Measurements from ENCODE around the gene ITIH5. TPM values are rescaled to one million over a fixed set of nuclear protein-coding genes. Genes with fewer than 3 reads are reported as not detected.

The ITIH5 gene
- total RNA-seq, 1 donor from 2014 or later = 2.3 TPM

DNA sequence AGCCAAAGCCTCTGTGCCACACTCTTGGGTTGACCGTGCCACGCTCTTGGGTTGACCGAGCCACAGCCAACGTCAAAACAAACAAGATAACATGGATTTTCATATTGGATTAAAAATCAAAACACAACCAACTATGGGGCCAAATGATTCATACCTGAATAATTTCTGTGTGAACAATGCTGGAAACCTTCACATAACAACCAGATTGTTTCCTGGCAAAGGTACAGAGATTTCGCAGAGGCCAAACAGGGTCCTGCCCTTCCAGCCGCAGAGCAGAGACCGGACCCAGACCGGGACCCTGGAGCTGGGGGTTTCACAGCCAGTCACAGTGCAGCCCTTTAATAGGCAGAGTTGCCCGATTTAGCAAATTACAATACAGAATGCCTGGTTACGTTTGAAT lies 40.5 kb downstream of the ITIH5 start:
- no peak for ATAC-seq

GRCh38 chr10:7625836-7626235 lies 40.9 kb downstream of the ITIH5 start:
- no peak for ATAC-seq

DNA sequence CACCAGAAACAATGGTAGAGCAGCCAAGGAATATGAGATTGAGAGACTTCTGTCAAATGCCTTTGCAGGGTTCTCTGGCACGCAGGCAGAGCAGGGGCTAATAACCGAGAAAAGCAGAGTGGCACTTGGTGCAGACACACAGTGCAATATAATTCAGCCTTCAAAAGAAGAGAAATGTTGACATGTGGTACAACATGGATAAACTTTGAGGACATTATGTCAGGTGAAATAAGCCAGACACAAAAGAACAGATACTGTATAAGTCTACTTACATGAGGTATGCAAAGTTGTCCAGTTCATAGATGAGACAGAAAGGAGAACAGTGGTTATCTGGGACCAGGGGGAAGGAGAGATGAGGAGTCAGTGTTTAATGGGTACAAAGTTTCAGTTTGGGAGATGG lies 41.8 kb downstream of the ITIH5 start:
- ATAC-seq = no peak

DNA sequence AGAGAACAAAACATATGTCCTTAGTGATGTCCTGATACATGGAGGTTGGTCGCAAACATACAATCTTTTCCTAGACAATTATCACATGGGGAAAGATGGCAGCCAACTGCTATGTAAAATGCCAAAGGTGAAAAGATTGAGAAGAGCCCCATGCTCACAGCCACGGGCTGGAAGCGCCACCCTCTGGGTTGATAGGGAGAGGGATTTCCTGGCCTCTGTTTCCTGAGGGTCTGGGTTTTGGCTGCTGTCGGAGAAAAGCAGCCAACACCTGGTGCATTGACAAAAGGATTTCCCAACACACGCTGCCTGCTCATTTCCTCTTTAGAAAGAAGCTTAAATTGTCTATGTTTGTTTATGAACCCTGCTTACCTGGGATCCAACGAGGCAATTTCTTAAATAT lies 43.8 kb downstream of the ITIH5 start:
- no peak for ATAC-seq

DNA sequence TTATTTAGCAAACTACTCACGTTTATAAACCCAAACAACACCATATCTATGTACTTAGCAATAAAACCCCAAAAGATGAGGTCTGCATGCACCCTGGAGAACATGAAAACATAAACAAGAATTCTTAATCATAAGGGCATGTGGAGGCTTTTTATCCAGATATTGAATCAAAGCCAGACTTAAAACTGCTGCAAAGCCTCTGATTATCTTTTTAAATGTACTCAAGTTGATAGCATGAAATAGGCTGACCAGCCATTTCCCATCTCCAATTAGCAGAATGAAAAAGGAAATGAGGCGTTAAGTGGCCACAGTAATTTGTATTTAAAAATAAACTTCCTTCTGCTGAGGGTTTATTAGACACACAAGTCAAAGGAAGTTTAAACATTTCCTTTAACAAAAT lies 48.3 kb downstream of the ITIH5 start:
- no peak for ATAC-seq

GRCh38 chr10:7611909-7612308 lies 54.9 kb downstream of the ITIH5 start:
- no peak for ATAC-seq

DNA sequence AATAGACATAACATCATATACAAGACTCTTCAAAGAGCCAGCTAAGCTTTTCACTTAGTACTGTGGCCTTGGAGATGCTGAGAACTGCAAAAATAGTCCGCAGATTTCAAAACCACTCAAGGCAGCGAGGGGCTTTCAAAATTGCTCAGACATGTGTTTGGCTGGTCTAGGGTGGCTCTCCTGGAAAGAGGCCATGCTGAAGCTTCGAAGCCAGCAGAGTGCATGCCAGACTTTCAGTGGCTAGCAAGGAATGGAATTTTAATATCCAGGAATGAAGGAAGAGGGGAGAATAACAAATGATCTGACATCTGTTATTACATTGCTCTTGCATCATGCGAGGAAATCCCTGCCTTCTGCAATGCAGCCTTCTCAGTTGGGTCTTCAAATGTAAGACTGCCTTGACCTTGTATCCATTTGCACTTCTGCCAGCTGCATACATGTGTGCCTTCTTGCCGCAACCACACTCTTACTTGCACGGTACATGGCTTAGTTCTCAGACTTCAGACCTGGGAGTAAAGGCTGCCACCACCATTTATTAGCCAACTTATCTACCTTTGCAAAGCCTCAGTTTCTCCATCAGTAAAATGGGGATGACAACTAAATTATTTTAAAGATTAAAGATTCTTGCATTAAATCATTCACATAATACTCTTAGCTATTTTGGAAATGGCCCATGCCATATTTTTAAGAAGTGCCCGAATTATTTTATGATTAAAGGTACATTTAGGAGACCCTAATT lies 55.9 kb downstream of the ITIH5 start:
- ATAC-seq = no peak

DNA sequence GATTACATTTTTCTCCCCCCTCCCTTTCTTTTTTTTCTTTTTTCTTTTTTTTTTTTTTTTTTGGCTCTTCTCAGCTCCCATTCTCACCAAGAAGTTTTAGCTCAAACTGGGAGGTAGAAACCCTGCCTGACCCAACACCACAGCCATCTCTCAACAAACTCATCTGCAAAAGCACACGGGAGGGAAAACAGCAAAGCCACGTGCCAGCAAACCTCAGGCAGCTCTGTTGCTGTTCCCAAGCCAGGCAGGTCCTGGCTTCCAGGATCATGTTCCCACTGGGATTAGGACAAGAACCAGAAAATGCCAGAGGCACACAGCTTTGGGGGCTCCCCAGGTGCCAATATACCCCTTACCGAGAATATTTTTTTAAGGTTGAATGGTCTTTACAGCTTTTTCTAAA lies 56.7 kb downstream of the ITIH5 start:
- no peak for ATAC-seq

DNA sequence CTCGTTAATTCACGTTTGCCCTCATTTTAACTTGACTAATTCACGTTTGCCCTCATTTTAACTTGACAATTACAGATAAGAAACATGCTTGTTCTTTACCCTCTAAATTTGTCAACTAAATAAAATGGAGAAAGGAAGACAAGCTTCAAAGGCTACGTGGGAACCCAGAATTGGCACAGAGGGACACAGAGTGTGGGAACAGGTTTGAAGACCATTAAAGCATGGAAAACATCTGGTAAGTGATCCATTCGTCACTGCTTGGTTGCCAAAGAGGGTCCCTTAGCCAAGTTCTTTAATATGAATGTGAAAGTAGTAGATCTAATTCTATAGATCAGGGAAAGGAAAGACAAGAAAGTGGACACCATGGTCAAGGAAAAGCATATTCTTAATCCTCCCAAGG lies 57.2 kb downstream of the ITIH5 start:
- no peak for ATAC-seq

DNA sequence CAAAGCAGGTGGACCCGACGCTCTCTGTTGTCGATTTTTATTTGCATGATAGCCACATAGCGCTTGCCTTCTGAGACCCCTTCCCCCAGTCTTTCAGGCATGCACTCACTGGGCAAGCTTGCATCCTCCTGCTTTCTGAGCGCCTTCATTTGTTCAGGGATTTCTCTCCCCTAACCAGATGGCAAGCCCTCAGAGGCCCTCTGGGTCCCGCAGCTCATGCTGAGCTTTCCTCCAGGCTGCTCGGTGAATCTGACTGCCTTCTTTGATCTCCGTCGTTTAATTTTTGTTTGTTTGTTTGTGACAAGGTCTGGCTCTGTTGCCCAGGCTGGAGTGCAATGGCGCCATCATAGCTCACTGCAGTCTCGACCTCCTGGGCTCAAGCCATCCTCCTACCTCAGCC lies 58.8 kb downstream of the ITIH5 start:
- no peak for ATAC-seq

DNA sequence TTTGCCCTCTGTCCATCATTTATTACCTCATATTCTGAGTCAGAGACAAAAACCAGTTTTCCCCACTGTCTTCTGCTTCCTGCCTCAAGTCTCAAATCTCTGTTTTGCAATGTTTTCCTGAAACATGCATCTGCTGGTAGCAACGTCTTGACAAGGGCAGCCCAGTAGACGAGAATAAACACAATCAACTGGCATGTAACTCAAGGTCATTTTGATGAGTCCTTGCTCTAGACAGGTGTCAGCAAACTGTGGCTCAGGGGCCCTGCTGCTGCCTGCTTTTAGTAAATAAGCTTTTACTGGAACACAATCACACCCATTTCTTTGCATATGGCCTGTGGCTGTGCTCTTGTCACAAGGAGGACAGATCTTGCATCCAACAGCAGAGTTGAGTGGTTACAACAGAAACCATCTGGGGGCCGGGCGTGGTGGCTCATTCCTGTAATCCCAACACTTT lies 59.8 kb downstream of the ITIH5 start:
- peak; percentile 51 for ATAC-seq

GRCh38 chr10:7605565-7606295 lies 61.0 kb downstream of the ITIH5 start:
- ATAC-seq = no peak

DNA sequence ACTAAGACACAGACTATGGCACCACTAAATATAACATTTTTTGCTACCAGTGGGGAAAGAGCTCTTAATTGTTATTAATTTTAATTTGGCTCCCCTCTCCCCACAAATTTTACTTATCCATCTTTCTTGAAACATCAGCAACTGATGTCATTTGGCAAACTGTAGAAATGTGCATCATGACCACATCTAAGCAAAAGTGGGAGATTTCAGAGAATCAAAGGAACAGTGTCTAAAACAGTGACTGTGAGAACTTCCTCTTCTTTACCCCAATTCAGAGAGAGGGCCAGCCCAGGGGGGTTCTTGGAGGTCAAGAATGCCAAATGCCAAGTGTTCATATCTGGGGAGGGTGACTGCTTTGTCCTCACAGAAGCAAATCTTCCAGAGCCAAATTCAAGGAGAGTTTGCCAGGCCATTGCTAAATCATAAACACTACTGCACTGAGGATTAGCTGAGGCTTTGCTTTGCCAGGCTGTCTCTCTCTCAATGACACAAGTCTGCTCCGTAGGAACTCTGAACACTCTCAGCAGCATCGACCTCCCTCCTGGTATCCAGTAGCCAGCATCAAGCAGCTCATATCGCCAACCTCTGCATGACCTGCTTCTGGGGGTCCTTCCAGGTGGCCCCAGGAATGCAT lies 65.6 kb downstream of the ITIH5 start:
- ATAC-seq = no peak

- ATAC-seq = no peak
These were observed 68.0 kb downstream of the ITIH5 start for GRCh38 chr10:7598771-7599170.

- no peak for ATAC-seq
These were observed 70.4 kb downstream of the ITIH5 start for GRCh38 chr10:7596356-7596755.

GRCh38 chr10:7593905-7594304 lies 72.9 kb downstream of the ITIH5 start:
- ATAC-seq = no peak

DNA sequence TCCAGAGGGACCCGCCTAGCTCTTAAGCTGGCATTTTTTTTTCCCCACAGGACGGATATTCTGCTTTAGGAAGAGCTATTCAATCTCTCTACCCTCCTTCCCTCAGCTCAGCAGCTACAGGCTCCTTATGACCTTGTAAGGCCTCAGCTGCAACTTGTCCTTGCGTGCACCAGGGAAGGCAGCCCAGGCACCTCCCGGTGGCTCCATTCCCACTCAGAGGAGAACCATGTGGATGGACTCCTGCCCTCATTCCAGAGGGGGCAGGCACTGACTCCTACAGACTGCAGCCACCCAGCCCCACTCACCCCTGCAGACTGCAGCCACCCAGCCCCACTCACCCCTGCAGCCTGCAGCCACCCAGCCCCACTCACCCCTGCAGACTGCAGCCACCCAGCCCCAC lies 73.7 kb downstream of the ITIH5 start:
- no peak for ATAC-seq

DNA sequence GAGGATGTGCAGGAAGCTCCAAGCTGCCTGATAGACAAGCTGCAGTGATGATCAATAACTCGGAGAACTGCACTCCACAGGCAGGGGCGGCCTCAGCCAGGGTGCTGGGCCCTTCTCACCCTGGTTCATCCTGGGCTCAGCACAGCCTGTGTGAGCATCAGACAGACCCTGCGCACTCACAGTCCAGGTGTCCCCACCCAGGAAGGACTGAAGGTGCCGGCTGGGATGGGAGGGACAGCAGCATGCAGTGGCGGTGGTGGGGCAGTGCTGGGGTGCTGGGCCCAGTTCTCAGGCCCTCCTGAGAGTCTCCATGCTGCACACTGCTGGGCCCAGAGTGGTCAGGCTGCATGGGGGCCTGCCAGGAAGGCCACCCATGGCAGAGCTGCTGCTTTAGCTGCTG lies 74.1 kb downstream of the ITIH5 start:
- ATAC-seq = no peak

DNA sequence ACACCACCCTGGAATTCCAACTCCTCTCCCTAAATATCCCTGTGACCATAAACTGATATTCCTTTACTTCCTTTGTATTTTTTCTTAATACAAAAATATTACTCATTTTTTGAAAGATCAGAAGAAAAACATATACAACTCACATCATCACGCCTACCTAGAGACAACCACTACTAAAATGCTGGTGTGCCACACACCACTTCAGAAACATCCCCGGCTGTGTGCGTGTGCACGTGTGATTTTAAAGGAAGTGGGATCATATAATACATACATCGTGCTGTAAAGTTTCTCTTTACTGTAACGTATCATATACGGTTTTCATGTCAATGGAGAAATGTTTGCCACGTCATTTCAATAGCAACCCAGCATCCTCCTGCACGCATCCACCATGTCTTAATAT lies 76.5 kb downstream of the ITIH5 start:
- no peak for ATAC-seq

DNA sequence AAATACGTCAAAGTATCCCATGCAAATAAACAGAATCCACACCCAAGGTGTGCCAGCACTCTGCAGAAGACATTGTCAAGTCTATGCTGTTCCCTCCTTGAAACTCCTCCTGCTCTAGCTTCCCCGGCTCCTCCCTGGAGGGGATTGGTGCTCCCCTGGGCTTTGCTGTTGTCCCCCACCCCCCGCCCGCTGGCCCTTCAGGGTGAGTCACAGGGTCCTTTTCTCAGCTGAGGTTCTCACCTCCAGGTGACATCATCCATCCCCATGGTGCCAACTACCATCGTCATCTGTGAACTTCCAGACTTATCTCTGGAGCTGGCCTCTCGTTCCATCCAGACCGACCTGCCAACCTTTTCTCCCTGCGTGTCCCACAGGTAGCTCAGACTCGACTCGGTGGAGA lies 77.0 kb downstream of the ITIH5 start:
- no peak for ATAC-seq

DNA sequence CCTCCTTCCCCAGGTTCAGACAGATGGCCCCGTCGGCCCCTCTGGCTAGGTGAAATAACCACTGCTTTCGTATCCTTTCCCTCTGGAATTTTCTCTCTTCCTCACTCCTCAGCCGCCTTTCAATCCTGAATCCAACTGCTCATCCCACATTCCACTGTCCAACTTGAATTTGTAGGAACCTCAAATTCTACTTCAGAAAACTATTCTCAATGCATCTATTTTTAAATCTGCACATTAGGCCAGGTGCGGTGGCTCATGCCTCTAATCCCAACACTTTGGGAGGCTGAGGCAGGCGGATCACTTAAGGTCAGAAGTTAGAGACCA lies 78.9 kb downstream of the ITIH5 start:
- no peak for ATAC-seq

DNA sequence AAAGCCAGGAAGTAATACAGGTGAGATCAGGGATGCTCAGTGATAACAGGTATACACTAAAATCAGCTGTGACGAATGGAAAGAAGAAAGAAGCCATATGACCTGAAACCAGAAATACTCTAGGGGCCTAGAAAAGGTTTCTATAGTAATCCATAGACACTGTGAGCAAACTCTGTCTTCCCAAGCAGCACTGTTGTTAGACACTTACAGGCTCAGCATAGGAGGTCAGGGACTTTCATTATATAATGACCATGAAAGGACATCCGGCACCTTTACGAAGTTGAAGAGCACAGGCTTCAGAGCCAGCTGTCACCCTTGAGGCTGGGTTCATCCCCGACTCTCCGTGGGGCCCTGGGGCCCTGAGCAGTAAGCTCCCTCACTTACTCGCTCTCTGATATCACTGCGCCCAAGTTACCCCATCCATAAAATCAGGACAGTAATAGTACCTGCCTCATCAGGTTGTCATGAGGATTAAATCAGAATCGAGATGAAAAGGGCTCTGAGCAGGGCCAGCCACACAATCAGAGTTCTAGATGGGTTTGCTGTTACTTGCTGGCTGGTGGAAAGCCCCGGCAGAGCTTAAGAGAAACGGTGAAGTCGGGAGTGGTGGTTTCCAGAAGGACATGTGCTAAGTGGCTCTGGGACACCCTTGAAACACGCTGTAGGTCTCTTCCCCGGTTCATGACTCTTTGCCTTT lies 79.5 kb downstream of the ITIH5 start:
- no peak for ATAC-seq

GRCh38 chr10:7585228-7585627 lies 81.5 kb downstream of the ITIH5 start:
- ATAC-seq = no peak

All from esophagus mucosa (tissue), 1 donor.